Stimulated activated naive CD8-positive, alpha-beta T cell treated with anti-CD3 and anti-CD28 coated beads, Interleukin-15, Interleukin-2, amounts not matched to agents 100 ng/mL and 50 ng/mL, for 24 hours (primary cell): ENCODE results near the gene BRAP.
"Not testable (repeated sequence)": the region's sequence is repeated elsewhere in the genome, so short reads cannot be mapped to it uniquely, and the experiment has no call there.

Experiments
- H3K27ac Mint-ChIP-seq: one replicate; pipeline ENCODE4 v1.8.0; 2021; ENCODE audit warnings: mild to moderate bottlenecking, mixed read lengths
- H3K27me3 Mint-ChIP-seq: one replicate; pipeline ENCODE4 v1.8.0; 2021; ENCODE audit warnings: mixed read lengths
- H3K36me3 Mint-ChIP-seq: one replicate; pipeline ENCODE4 v1.8.0; 2021; ENCODE audit warnings: low read depth, mixed read lengths
- H3K4me1 Mint-ChIP-seq: one replicate; pipeline ENCODE4 v1.8.0; 2021; ENCODE audit warnings: low read depth, mixed read lengths
- H3K4me3 Mint-ChIP-seq: one replicate; pipeline ENCODE4 v1.8.0; 2021; ENCODE audit warnings: mild to moderate bottlenecking, mixed read lengths
- H3K9me3 Mint-ChIP-seq: one replicate; pipeline ENCODE4 v1.8.0; 2021; ENCODE audit warnings: mixed read lengths

Gene BRAP

GRCh38 chr12:111645433-111645832, 40.3 kb downstream of the BRAP start:
- Mint-ChIP-seq H3K27ac (no peak overlapping the region), H3K4me3 (no peak overlapping the region), H3K9me3 (no peaks in the 10 kb centered on the region), H3K36me3 (peaks cover 52% of the 10 kb centered on the region), H3K27me3 (no peaks in the 10 kb centered on the region), H3K4me1 (no peaks in the 10 kb centered on the region)

GRCh38 chr12:111643427-111643826, 42.3 kb downstream of the BRAP start:
- H3K9me3 Mint-ChIP-seq, result no peaks in the 10 kb centered on the region
- H3K4me3 Mint-ChIP-seq, result no peak overlapping the region
- H3K36me3 Mint-ChIP-seq, result peaks cover 49% of the 10 kb centered on the region
- no peak overlapping the region for H3K27ac Mint-ChIP-seq
- H3K27me3 Mint-ChIP-seq, result no peaks in the 10 kb centered on the region
- H3K4me1 Mint-ChIP-seq, result no peaks in the 10 kb centered on the region

DNA sequence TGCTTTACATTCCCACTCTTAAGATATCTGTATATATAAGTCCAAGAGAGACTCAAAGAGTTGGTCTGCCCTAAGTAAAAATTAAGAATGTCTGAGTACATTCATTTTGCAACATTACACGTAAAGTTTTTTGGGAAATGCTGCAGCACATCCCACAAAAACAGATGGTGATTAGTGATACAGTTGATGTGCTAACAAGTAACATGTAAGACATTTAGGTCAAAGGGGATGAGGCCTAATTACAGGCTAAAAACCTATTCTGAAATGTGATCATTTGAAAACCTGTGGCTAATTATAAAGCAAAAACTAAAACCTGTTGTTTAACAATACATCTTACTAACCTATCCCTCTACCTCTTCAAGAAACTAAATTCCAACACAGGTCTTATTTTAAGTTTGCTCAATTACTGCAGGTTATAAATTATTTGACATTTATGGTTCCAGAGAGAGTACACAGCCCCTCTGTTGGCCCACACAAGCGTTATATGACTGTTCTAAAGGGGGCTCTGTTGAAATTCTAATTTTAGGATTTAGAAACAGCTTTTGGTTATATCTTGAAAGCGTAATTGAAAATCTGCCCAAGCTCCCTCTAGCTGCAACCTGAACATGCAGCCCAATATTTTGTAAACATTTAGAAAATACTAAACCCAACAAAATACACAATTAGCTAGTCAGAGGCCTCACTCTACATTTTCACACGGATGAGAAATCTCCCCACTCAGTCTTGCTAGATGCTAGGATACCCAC, 42.9 kb downstream of the BRAP start:
- H3K4me1 Mint-ChIP-seq, result no peaks in the 10 kb centered on the region
- no peaks in the 10 kb centered on the region for H3K27me3 Mint-ChIP-seq
- H3K4me3 Mint-ChIP-seq, result no peak overlapping the region
- no peak overlapping the region for H3K27ac Mint-ChIP-seq
- peaks cover 50% of the 10 kb centered on the region for H3K36me3 Mint-ChIP-seq
- no peaks in the 10 kb centered on the region for H3K9me3 Mint-ChIP-seq

DNA sequence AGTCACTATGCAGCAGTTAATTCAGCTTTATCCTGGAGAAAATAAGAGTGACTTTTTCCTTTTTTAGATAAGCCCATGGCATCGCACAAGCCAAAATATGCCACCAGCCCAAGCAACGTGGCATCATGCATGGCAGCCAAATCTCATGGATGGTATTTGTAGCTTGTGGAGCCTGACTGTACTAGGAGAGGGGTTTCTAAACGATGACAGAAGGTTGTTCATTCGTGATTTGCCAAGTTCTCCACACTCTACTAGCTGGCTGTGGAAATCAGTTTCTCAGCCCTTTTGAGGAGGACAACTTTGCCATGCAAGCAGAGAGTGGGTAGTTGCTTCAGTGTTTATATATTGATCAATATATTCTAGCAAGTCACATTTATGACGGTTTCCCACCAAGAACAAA, 45.2 kb downstream of the BRAP start:
- Mint-ChIP-seq H3K27me3 (no peaks in the 10 kb centered on the region), H3K4me3 (no peak overlapping the region), H3K36me3 (peaks cover 36% of the 10 kb centered on the region)

DNA sequence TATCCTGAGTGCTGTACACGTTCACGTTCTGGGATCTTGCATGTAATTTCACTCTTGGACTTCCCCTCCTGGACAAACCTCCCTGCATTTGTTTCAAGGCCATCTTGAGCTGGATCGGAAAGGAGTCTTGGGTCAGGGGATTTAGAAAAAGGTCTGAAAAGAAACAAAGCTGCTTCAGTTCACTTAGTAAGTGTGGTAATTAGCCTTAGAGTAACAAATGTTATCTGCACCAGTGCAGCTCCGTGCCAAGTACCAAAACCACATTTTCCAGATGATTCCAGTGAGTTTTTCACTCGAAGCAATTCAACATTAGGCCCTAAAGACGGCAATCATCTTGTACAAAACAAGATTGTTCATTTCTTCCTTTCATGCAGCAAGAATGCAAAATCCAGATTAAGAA, 47.2 kb downstream of the BRAP start:
- H3K9me3 Mint-ChIP-seq, result no peaks in the 10 kb centered on the region
- no peak overlapping the region for H3K4me3 Mint-ChIP-seq
- H3K36me3 Mint-ChIP-seq, result peaks cover 23% of the 10 kb centered on the region
- H3K27me3 Mint-ChIP-seq, result no peaks in the 10 kb centered on the region
- H3K27ac Mint-ChIP-seq, result no peak overlapping the region
- H3K4me1 Mint-ChIP-seq, result no peaks in the 10 kb centered on the region

More for the DNA sequence above, 45.2 kb downstream of the BRAP start:
- no peaks in the 10 kb centered on the region for H3K4me1 Mint-ChIP-seq
- H3K27ac Mint-ChIP-seq, result no peak overlapping the region
- no peaks in the 10 kb centered on the region for H3K9me3 Mint-ChIP-seq

DNA sequence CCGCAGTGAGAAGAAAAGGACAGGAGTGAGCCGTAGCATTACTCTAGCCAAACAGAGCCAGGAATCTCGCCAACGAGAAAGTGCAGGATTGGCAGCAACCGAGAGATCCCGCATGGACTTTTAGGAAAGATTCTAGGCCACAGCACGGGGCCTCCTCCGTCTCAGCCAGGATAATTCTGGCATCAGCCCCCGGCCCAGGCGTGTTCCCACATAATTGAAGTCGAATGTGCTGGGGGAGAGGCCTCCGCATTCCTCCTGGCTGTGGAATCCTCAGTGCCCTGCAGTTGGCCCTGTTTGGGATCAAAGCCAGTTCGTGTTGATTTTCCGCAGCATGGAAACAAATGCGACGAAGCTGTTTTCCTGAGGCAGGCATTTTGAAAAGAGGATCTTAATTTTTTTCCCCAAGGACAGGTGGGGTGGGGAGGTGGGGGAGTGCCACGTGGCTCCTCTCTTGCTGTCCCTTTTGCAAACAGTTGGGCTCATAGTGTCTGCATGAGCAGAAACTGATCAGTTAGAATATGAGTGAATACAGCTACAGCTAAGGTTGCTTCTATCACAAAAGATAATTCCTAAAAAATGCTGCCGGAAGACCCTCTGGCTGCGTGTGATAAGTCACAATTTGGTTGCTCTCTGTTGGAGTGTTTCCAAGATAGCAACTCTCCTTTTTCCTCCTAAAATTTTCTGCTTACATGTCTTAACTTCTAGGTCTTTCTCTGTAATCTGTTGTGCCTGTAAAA, 49.4 kb downstream of the BRAP start:
- Mint-ChIP-seq H3K27ac (no peak overlapping the region), H3K27me3 (no peaks in the 10 kb centered on the region), H3K9me3 (no peaks in the 10 kb centered on the region), H3K36me3 (peaks cover 7% of the 10 kb centered on the region), H3K4me1 (no peaks in the 10 kb centered on the region), H3K4me3 (no peak overlapping the region)

GRCh38 chr12:111635524-111635923, 50.2 kb downstream of the BRAP start:
- Mint-ChIP-seq H3K4me3 (no peak overlapping the region), H3K9me3 (no peaks in the 10 kb centered on the region), H3K4me1 (no peaks in the 10 kb centered on the region), H3K36me3 (peaks cover 7% of the 10 kb centered on the region), H3K27ac (no peak overlapping the region), H3K27me3 (no peaks in the 10 kb centered on the region)

- H3K27ac Mint-ChIP-seq, result no peak overlapping the region
Measured at GRCh38 chr12:111628505-111629260, 57.1 kb downstream of the BRAP start.

GRCh38 chr12:111626230-111626629, 59.5 kb downstream of the BRAP start:
- Mint-ChIP-seq H3K9me3 (no peaks in the 10 kb centered on the region), H3K4me3 (no peak overlapping the region), H3K4me1 (no peaks in the 10 kb centered on the region), H3K27me3 (no peaks in the 10 kb centered on the region), H3K27ac (no peak overlapping the region), H3K36me3 (no peaks in the 10 kb centered on the region)

More at GRCh38 chr12:111628505-111629260, 57.1 kb downstream of the BRAP start:
- H3K36me3 Mint-ChIP-seq, result no peaks in the 10 kb centered on the region
- H3K27me3 Mint-ChIP-seq, result no peaks in the 10 kb centered on the region
- no peaks in the 10 kb centered on the region for H3K9me3 Mint-ChIP-seq
- H3K4me3 Mint-ChIP-seq, result no peak overlapping the region
- no peaks in the 10 kb centered on the region for H3K4me1 Mint-ChIP-seq

DNA sequence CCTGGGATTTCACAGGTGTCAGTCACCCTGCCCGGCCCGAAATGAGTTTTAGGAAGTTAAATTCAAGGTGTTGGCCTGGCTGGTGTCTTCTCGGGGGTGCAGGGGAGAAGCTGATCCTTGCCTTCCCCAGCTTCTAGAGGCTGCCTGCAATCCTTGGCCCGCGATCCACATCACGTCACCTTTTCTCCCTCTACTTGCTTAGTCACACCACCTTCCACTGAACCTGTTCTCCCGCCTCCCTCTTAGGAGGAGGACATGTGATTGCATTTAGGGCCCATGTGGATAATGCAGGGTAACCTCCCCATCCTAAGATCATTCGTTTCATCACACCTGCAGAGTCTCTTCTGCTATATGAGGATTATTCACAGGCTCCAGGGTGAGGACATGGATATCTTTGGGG, 61.2 kb downstream of the BRAP start:
- H3K4me3 Mint-ChIP-seq, result no peak overlapping the region
- H3K4me1 Mint-ChIP-seq, result no peaks in the 10 kb centered on the region
- no peak overlapping the region for H3K27ac Mint-ChIP-seq
- no peaks in the 10 kb centered on the region for H3K9me3 Mint-ChIP-seq
- H3K27me3 Mint-ChIP-seq, result no peaks in the 10 kb centered on the region
- no peaks in the 10 kb centered on the region for H3K36me3 Mint-ChIP-seq

DNA sequence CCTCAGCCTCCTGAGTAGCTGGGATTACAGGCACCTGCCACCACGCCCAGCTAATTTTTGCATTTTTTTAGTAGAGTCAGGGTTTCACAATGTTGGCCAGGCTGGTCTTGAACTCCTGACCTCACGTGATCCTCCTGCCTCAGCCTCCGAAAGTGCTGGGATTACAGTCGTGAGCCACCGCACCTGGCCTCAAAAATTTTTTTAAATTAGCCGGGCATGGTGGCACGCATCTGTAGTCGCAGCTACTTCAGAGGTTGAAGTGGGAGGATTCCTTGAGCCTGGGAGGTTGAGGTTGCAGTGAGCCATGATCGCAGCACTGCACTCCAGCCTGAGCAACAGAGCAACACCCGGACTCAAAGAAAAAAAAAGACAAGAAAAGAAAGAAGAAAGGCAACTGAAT, 67.9 kb downstream of the BRAP start:
- H3K27me3 Mint-ChIP-seq, result not testable (repeated sequence)

GRCh38 chr12:111616177-111616623, 69.6 kb downstream of the BRAP start:
- H3K9me3 Mint-ChIP-seq, result no peaks in the 10 kb centered on the region
- H3K4me3 Mint-ChIP-seq, result no peak overlapping the region
- H3K36me3 Mint-ChIP-seq, result no peaks in the 10 kb centered on the region
- no peaks in the 10 kb centered on the region for H3K27me3 Mint-ChIP-seq
- no peak overlapping the region for H3K27ac Mint-ChIP-seq
- H3K4me1 Mint-ChIP-seq, result no peaks in the 10 kb centered on the region

More for the DNA sequence above, 67.9 kb downstream of the BRAP start:
- H3K4me3 Mint-ChIP-seq, H3K27ac Mint-ChIP-seq, H3K4me1 Mint-ChIP-seq, H3K36me3 Mint-ChIP-seq, H3K9me3 Mint-ChIP-seq: not testable (repeated sequence)

DNA sequence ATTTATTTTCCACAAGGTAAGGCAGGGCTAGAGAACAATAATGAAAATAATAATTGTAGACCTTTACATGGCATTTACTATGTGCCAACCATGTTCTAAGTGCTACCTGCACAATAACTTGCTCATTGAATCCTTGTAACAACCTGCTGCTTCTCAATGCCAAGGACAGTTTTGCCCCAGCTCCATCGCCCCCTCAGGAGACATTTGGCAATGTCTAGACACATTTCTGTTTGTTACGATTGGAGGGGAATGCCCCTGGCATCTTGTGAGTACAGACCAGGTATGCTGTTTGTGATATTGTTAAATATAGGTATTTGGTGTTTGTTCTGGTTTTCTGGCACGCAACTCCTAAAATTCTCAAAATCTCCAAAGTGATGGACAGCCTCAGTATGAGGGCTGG, 78.5 kb downstream of the BRAP start:
- no peak overlapping the region for H3K27ac Mint-ChIP-seq
- H3K4me3 Mint-ChIP-seq, result no peak overlapping the region
- H3K9me3 Mint-ChIP-seq, result no peaks in the 10 kb centered on the region
- H3K4me1 Mint-ChIP-seq, result no peaks in the 10 kb centered on the region
- no peaks in the 10 kb centered on the region for H3K36me3 Mint-ChIP-seq
- H3K27me3 Mint-ChIP-seq, result no peaks in the 10 kb centered on the region

GRCh38 chr12:111606767-111607230, 79.0 kb downstream of the BRAP start:
- H3K27ac Mint-ChIP-seq, result no peak overlapping the region

More at GRCh38 chr12:111606767-111607230, 79.0 kb downstream of the BRAP start:
- Mint-ChIP-seq H3K27me3 (no peaks in the 10 kb centered on the region), H3K9me3 (no peaks in the 10 kb centered on the region), H3K4me1 (no peaks in the 10 kb centered on the region), H3K36me3 (no peaks in the 10 kb centered on the region), H3K4me3 (no peak overlapping the region)
